Fibroblast of gingiva (primary cell): Measurements from ENCODE around the gene LIME1.
"Not testable (repeated sequence)": the region's sequence is repeated elsewhere in the genome, so short reads cannot be mapped to it uniquely, and the experiment has no call there.

ENCODE experiments used
- DNase-seq: peaks from one replicate; pipeline ENCODE4 v3.0.0-alpha.2; 2011; ENCODE audit warnings: low read depth

The LIME1 gene

DNA sequence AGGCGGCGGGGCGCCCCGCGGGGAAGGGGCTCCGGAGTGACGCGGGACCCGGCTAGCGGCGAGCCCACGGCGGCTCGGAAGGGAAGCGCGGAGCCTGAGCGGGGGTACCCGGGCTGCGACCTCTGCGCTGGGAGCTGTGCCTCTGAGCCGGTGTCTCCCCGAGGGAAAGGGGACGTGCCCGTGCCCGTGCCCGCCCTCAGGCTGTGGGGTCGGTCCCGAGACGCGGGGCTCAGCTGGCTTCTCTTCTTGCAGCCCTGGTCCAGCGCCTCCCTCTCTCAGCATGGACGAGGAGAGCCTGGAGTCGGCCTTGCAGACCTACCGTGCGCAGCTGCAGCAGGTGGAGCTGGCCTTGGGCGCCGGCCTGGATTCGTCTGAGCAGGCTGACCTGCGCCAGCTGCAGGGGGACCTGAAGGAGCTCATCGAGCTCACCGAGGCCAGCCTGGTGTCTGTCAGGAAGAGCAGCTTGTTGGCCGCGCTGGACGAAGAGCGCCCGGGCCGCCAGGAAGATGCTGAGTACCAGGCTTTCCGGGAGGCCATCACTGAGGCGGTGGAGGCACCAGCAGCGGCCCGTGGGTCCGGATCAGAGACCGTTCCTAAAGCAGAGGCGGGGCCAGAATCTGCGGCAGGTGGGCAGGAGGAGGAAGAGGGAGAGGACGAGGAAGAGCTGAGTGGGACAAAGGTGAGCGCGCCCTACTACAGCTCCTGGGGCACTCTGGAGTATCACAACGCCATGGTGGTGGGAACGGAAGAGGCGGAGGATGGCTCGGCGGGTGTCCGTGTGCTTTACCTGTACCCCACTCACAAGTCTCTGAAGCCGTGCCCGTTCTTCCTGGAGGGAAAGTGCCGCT is 27.9 kb upstream of the LIME1 start:
- no peak for DNase-seq

DNA sequence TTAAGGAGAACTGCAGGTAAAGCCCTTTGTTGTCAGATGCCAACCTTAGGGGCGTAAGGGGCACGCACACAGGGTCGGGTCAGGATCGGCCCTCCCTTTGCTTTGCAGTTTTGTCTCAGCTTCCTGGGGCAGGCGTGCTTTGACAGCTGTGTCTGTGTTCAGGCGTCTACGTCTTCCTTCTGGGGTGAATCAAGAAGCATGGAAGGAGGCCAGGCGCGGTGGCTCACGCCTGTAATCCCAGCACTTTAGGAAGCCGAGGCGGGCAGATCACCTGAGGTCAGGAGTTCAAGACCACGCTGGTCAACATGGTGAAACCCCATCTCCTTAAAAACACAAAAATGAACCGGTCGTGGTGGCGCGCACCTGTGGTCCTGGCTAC is 27.3 kb upstream of the LIME1 start:
- DNase-seq = no peak

DNA sequence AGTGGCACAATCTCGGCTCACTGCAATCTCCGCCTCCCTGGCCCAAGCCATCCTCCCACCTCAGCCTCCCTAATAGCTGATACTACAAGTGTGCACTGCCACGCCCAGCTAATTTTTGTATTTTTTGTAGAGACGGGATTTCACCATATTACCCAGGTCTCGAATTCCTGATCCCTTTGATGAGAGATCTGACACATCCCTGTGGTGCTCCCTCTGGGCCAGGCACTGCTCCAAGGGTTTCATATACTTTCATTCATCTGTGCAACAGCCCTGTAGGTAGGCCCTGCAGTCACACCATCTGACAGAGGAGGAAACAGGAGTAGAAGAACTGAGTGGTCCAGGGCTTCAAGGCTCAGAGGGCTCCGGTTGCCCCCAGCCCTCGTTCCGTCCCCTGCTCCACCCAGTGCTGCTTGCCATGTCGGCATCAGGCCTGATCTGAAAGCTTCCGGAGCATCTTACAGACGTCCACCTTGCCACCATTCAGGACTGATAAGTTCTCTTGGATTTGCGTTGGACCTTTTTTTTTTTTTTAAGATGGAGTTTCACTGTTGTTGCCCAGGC is 25.3 kb upstream of the LIME1 start:
- DNase-seq = no peak

DNA sequence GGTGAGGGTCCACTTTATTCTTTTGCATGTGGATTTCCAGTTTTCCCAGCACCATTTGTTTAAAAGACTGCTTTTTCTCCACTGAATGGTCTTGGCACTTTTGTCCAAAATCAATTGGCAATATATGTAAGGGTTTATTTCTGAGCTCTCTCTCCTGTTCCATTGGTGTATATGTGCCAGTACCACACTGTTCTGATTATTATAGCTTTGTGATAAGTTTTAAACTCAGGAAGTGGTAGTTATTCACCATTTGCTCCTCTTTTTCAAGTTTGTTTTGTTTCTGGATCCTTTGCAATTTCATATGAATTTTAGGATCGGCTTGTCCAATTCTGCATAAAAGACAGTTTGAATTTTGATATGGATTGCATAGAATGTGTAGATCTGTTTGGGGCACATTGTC is 24.3 kb upstream of the LIME1 start:
- DNase-seq = no peak

DNA sequence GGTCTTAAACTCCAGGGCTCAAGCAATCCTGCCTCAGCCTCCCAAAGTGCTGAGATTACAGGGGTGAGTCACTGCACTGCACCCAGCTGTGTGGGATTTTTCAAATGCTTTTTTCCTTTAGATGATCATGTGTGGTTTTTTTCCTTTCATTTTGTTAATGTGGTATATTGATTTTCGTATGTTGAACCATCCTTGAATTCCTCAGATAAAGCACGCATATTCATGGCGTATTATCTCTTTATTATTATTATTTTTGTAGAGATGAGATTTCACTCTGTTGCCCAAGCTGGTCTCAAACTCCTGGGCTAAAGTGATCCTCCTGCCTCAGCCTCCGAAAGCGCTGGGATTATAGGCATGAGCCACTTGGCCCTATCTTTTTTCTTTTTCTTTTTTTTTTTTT is 21.6 kb upstream of the LIME1 start:
- DNase-seq = no peak

DNA sequence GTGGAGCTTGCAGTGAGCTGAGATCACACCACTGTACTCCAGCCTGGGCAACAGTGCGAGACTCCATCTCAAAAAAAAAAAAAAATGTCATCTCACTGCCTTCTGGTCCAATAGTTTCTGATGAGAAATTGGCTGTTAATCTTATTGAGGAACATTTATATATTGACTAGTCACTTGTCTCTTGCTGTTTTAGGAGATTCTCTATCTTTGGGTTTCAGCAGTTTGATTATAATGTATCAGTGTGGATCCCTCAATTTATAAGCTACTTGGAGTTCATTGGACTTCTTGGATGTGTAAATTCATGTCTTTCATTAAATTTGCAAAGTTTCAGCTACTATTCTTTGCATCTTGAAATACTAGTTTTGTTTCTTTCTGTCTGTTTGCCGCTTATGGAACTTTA is 17.5 kb upstream of the LIME1 start:
- no peak for DNase-seq

DNA sequence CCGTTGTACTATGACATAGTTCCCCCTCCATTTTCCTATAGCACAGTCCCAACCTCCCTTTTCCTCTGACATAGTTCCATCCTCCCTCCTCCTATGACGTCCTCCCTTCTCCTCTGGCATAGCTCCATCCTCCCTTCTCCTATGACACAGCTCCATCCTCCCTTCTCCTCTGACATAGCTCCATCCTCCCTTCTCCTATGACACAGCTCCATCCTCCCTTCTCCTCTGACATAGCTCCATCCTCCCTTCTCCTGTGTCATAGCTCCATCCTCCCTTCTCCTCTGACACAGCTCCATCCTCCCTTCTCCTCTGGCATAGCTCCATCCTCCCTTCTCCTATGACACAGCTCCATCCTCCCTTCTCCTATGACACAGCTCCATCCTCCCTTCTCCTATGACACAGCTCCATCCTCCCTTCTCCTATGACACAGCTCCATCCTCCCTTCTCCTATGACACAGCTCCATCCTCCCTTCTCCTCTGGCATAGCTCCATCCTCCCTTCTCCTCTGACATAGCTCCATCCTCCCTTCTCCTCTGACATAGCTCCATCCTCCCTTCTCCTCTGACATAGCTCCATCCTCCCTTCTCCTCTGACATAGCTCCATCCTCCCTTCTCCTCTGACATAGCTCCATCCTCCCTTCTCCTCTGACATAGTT is 13.4 kb upstream of the LIME1 start:
- DNase-seq = not testable (repeated sequence)

DNA sequence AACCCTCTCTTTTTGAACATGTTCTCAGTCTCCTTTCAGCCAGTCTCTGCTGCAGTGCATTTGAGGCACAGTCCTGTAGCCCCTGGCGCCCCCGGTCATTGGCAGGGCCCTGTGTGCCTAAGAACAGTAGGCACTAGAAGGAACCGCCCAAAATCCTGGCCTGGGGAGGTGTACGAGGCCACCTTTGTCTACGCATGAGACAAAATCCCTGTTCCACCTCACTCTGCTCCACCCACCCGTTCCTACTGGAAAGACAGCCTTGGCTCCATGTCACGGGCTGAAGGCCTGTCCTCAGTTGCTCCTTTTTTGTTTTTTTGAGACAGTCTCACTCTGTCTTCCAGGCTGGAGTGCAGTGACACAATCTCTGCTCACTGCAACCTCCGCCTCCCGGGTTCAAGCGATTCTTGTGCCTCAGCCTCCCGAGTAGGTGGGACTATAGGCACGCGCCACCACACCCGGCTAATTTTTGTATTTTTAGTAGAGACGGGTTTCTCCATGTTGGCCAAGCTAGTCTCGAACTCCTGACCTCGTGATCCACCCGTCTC is 6.2 kb upstream of the LIME1 start:
- not testable (repeated sequence) for DNase-seq

DNA sequence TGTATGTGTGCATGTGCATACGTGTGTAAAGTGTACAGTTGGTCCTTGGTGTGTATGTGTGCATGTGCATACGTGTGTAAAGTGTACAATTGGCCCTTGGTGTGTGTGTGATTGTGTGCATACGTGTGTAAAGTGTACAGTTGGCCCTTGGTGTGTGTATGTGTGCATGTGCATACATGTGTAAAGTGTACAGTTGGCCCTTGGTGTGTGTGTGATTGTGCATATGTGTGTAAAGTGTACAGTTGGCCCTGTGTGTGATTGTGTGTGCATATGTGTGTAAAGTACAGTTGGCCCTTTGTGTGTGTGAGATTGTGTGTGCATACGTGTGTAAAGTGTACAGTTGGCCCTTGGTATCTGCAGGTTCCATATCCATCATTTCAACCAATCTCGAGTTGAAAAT is 5.1 kb upstream of the LIME1 start:
- no peak for DNase-seq

DNA sequence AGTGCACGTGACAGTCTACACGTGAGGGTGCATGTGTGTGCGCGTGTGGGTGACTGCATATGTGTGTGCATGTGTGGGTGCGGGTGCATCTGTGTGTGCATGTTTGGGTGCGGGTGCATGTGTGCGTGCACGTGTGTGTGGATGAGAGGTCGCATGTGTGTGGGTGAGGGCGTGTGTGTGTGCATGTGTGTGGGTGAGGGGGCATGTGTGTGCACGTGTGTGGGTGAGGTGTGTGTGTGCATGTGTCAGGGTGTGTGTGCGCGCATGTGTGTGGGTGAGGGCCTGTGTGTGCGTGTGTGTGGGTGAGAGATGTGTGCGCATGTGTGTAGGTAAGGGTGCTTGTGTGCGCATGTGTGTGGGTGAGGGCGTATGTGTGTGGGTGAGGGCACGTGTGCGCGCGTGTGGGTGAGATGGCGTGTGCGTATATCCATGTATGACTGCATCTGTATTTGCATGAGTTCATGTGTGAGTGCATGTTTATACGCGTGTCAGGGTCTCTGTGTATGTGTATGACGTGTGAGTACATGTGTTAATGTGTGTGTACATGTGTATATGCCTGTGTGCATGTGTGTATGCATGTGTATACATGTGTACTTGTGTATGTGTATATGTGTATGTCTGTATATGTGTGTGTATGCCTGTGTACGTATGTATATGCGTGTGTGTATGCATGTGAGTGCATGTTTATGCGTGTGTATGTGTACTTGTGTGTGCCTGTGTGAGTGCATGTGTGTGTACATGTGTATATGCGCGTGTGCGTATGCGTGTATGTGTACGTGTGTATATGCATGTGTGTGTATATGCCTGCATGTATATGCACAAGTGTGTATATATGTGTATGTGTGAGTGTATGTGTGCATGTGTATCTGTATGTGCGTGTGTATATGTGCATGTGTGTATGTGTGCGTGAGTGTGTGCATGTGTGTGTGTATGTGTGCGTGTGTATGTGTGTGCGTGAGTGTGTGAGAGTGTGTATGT is 4.1 kb upstream of the LIME1 start:
- no peak for DNase-seq

DNA sequence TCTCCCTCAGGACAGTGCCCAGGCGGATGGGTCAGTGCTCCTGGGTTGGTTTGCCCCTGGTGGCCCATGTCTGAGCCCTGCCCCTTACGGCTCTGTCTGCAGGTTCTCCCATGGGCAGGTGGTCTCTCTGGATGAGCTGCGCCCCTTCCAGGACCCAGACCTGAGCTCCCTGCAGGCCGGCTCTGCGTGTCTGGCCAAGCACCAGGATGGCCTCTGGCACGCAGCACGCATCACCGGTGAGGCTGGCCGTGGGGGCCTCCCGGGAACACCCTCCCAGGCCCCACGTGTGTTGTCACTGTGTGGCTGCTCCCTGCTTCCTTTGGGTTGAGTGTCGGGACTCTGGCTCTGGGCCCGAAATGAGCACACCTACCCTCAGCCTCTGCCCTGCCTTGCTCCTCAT is 3.3 kb upstream of the LIME1 start:
- DNase-seq = no peak

DNA sequence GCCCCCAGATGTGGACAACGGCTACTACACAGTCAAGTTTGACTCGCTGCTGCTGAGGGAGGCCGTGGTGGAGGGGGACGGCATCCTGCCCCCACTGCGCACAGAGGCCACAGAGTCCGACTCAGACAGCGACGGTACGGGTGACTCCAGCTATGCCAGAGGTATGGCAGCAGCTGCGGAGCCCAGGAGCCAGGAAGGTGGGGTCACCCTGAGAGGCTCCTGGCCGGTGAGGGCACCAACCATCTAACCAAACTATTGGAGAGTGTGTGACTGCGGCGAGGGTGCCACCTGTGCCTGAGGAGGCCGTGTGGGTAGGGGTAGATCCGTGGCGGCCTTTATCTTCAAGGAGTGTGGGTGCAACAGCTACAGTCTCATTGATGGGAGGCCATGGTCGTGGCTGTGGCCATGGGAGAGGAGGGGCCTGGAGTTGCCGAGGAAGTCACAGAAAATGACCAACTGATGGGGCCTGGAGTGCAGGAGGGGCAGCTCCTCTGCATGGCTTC is 2.8 kb upstream of the LIME1 start:
- DNase-seq = no peak

DNA sequence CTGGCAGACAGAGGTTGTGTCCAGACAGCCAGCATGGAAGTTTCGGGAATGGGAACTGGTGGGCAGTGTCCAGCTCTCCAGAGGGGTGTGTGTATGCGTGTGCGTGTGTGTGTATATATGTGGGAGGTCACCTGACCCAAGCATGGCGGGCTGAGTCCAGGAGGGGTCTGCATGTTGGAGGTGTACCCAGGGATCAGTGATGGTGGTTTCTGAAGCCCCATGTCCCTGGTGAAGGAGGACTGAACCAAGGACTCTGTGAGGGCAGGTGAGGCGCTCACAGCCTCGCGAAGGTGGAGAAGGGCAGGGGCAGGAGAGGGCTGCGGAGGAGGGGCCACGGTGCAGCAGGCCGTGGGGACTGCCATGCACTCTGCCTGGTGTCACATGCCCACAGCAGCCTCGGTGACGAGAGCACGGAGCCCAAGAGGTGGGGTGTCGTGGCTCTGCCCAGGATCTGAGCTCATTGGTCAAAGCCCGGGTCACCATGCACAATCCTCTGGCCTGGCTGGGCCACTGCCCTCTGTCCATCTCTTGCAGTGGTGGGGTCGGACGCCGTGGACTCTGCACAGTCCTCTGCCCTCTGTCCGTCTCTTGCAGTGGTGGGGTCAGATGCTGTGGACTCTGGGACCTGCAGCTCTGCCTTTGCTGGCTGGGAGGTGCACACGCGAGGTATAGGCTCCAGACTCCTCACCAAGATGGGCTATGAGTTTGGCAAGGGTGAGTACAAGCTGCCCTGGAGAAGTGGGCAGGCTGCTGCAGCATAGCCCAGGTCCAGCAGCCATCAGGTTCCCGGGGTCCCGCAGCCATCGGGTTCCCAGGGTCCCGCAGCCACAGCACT is 2.1 kb upstream of the LIME1 start:
- DNase-seq = no peak

DNA sequence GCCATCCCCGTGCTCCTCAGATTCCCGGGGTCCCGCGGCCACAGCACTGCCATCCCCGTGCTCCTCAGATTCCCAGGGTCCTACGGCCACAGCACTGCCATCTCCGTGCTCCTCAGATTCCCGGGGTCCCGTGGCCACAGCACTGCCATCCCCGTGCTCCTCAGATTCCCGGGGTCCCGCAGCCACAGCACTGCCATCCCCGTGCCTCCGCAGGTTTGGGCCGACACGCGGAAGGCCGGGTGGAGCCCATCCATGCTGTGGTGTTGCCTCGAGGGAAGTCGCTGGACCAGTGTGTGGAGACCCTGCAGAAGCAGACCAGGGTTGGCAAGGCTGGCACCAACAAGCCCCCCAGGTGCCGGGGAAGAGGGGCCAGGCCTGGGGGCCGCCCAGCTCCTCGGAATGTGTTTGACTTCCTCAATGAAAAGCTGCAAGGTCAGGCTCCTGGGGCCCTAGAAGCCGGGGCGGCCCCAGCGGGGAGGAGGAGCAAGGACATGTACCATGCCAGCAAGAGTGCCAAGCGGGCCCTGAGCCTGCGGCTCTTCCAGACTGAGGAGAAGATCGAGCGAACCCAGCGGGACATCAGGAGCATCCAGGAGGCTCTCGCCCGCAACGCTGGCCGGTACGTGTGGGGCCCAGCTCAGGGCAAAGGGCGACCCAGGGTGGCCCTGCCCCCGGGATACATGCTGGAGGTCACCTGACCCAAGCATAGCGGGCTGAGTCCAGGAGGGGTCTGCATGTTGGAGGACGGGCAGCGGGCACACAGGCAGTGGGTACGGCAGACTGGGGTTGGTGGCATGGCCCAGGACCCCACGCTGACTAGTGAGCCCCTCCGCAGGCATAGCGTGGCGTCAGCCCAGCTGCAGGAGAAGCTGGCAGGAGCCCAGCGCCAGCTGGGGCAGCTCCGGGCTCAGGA is 1.3 kb upstream of the LIME1 start:
- no peak for DNase-seq

DNA sequence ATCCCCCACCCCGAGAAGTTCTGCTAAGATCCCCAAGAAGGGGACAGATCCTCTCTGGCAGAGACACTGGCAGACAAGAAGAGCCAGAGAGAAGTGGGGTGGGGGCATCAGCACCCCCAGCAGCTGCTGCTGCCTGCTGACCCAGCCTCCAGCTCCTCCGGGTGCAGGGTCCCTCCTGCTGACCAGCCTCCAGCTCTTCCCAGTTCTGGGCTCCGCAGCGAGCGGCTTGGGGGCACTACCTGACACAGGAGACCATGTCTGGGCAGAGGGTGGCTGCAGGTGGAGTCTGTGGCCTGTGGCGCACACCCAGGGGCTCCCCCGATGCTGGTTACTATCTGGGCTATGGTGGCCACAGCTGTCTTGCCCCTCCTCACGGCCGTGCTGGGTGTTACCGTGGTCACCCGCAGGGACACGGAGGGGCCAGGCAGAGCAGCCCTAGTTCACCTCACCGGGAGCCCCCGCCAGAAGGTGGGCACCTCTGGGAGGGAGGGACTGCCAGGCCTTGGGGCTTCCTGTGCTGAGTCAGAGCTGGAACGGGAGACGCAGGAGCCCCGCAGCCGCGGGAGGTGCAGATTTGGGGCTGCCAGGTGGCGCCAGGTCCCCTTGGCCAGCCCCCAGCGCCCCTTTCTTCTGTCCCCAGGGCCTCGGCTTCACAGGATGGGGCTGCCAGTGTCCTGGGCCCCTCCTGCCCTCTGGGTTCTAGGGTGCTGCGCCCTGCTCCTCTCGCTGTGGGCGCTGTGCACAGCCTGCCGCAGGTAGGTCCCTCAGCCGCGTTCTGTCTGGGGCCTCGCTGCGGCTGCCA is 630 bp downstream of the LIME1 start:
- DNase-seq = no peak

DNA sequence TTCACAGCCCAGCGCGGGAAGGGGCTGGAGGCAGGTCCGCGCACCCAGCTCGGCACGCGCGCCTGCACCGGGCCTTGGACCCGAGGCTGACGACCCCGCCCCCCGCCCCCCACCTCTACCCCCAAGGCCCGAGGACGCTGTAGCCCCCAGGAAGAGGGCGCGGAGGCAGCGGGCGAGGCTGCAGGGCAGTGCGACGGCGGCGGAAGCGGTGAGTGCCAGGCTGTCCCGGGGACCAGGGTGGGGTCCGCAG is 1.2 kb downstream of the LIME1 start:
- DNase-seq = no peak

DNA sequence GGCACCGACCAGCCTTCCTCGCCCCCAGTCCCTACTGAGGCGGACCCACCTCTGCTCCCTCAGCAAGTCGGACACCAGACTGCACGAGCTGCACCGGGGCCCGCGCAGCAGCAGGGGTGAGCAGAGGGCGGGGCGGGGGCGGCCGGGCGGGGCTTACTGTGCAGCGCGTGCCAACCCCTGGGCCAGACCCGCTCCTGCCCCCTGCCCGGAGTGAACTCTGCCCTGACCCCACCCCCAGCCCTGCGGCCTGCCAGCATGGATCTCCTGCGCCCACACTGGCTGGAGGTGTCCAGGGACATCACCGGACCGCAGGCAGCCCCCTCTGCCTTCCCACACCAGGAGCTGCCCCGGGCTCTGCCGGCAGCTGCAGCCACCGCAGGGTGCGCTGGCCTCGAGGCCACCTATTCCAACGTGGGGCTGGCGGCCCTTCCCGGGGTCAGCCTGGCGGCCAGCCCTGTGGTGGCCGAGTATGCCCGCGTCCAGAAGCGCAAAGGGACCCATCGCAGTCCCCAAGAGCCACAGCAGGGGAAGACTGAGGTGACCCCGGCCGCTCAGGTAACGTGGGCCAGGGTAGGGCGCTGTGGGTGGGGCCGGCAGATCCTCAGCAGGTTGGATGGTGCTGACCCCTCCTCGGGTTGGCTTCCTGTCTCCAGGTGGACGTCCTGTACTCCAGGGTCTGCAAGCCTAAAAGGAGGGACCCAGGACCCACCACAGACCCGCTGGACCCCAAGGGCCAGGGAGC is 1.7 kb downstream of the LIME1 start:
- no peak for DNase-seq

DNA sequence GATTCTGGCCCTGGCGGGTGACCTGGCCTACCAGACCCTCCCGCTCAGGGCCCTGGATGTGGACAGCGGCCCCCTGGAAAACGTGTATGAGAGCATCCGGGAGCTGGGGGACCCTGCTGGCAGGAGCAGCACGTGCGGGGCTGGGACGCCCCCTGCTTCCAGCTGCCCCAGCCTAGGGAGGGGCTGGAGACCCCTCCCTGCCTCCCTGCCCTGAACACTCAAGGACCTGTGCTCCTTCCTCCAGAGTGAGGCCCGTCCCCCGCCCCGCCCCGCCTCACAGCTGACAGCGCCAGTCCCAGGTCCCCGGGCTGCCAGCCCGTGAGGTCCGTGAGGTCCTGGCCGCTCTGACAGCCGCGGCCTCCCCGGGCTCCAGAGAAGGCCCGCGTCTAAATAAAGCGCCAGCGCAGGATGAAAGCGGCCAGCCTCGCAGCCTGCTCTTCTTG is 2.2 kb downstream of the LIME1 start:
- DNase-seq = peak; percentile 20
